ENCODE data around the gene DAGLB.
"Not testable (repeated sequence)": the region's sequence is repeated elsewhere in the genome, so short reads cannot be mapped to it uniquely, and the experiment has no call there.

DAGLB gene

DNA sequence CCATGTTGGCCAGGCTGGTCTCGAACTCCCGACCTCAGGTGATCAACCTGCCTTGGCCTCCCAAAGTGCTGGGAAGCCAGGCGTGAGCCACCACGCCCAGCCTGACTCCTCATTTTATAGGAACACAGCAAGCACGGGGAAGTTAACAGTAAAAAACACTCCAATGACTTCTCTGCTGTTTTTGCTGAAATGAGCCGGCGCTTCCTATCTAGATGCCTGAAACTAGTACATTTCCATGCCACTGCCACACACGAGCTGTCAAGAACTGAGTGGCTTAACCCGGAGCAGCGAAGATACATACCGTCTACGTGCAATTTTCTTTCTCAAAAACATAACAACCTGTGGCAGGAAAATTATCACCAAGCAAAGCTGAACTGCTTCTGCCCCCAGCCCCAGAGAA, 16.8 kb downstream of the DAGLB start:
- DNase-seq (ENCODE audit: low read depth in 2 of 2), result no peak

DNA sequence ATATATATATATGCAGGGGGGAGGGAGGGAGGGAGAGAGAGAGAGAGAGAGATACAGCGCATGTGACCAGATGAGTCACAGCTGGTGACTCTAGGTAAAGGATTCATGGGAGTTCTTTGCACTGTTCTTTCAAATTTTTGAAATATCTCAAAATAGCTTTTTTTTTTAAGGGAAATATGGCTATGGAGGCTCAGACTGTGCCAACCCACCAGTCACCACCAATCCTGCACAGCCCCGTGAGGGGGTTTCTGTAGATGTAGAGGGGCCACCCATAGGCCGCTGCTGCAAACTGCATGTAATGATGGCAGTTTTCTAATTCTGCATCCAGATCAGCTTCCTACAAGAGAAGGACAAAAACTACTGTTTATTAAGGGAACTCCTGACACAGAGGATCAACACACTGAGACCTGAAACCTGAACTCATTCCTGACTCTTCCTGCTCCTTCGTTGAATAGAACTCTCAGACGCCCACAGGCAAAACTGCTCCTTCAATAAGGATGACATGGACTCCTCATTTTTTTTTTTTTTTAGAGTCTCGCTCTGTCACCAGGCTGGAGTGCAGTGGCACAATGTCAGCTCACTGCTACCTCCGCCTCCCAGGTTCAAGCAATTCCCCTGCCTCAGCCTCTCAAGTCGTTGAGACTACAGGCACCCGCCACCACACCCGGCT, 17.3 kb downstream of the DAGLB start:
- DNase-seq (ENCODE audit: low read depth in 2 of 2), result no peak

DNA sequence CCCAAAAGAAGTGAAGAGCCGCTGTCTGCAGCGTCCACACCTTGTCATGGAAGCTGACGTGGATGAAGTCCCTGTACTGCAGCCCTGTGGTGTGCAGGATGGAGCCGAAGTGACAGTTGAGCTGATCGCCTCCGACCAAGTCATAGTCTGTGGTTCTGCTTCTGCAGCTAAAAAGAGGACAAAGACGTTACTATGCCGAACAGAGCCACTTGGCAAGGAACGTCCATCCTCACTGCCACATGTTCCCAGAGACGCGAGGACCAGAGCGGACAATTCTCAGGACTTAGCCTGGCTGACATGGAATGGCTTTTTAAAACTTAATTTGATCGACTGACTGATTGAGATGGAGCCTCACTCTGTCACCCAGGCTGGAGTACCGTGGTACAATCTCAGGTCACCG, 21.8 kb downstream of the DAGLB start:
- no peak for DNase-seq (ENCODE audit: low read depth in 2 of 2)

DNA sequence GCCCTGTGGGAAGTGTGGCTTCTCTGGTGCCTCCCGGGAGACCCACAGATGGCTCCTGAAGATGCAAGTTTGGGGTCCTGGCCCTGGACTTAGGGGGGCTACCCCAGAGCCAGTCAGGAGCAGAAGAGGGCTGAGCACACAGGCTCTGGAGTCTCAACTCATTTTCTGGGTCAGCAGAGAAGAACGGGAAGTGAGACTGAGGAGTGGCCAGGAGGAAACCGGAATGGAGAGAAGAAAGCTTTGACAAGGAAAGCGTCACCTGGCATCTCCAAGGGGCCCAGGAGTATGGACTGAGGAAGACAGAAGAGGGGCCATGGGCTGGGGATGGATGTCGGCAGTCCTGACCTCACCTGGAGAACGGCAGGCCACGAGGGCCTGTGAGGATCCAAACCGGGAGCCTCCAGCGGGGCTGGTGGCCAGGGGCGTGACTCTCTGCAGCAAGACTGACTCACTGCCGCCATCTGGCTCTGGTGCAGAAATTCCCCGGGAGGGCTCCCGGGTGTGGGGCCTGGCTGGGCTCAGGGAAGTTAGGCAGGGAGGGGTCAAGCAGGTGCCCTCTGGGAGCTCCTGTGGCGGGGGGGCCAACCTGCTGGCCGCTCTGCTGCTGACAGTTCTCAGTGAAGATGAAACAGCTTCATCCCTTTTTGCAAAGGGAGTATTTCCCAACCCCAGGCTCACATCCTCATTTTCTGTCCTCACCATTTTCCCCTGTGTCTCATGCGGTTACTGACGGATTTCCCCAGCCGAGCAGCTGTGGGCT, 23.6 kb downstream of the DAGLB start:
- no peak for DNase-seq (ENCODE audit: low read depth in 2 of 2)

DNA sequence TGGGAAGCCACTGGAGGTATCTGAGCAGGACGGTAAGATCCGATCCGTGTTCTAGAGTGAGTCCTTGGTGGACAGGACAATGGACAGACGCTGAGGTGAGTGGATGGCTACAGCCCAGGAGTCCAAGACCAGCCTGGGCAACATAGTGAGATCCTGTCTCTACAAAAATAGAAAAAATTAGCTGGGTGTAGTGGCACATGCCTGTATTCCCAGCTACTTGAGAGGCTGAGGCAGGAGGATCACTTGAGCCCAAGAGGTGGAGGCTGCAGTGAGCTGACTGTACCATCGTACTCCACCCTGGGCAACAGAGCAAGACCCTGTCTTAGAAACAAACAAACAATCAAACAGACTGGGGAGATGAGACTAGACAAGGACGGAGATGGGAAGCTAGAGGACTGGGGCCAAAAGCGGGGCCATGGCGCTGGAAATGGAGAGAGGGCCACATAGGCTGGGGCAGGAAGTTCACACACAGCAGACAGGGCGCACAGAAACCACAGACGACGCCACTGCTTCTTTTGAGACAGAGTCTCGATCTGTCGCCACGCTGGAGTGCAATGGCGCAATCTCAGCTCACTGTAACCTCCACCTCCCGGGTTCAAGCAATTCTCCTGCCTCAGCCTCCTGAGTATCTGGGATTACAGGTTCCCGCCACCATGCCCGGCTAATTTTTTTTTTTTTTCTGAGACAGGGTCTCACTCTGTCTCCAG, 24.7 kb downstream of the DAGLB start:
- no peak for DNase-seq (ENCODE audit: low read depth in 2 of 2)

DNA sequence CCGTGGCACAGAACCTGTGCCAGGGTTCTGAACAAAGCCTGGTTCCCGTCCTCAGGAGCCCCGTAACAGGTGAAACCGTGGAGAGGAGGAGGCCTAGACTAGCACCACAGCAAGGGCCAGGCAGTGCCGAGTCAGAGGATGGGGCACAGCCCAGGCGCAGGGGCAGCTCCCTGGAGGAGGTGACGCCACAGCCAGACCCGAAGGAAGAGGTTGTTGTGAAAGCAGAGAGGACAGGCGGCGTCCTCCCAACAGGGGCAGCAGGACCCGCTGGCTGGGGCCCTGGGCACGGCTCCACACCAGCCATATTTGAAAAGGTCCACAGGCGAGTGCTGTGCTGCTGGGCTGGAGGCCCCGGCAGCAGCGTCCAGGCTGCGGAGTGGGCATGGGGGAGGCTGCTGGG, 25.7 kb downstream of the DAGLB start:
- DNase-seq (ENCODE audit: low read depth in 2 of 2), result no peak

DNA sequence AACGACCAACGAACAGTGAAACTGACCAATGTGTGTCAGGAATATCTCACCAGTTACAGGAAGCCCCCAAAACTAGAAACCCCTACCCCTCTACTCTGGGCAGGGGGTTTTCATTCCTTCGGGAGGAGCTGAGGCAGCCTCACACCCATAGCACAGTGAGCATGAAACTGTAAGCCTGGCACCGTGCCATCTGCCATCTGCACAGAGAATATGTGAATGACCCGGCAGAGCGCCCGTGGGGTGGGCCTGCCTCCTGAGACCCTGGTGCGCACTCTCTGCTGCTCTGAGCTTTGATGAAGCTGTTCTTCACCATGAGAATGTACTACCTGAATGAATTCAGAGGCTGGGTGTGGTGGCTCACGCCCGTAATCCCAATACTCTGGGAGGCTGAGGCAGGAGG, 27.1 kb downstream of the DAGLB start:
- DNase-seq (ENCODE audit: low read depth in 2 of 2), result no peak

DNA sequence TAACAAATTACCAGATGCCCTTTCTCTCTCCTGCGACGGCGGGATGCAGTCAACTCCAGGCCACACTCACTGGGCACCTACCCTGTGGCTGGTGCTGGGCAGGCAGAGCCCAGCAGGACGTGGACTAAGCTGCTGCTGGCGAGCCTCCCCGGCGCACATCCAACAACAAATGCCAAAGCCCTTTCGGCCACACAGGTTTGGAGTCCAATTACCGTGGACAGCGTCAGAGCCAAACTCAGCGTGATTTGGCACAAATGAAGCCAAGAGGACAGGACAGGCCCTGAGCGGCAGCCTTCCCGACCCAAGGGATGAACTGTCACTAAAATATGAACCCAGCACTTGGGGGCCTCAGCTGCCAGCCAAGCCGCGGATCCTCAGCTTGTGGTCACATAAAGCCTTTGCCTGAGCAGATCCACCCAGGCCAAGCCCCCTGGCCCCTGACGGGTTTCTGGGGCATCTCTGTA, 28.4 kb downstream of the DAGLB start:
- DNase-seq (ENCODE audit: low read depth in 2 of 2), result no peak

DNA sequence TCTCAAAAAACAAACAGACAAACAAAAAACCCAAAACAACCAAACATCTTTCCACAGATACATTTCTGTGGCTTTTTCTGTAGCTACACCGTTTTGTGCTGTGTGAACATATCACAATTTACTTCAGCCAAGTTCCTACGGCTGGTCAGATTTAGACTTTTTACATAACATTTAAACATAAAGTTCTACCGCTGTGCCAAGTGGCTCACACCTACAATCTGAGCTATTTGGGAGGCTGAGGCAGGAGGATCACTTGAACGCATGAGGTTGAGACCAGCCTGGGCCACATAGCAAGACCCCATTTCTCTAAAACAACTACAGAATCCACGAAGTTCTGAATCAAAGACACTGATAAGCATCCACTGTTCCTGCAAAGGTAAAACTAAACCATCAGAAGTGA, 30.3 kb downstream of the DAGLB start:
- DNase-seq (ENCODE audit: low read depth in 2 of 2), result no peak

DNA sequence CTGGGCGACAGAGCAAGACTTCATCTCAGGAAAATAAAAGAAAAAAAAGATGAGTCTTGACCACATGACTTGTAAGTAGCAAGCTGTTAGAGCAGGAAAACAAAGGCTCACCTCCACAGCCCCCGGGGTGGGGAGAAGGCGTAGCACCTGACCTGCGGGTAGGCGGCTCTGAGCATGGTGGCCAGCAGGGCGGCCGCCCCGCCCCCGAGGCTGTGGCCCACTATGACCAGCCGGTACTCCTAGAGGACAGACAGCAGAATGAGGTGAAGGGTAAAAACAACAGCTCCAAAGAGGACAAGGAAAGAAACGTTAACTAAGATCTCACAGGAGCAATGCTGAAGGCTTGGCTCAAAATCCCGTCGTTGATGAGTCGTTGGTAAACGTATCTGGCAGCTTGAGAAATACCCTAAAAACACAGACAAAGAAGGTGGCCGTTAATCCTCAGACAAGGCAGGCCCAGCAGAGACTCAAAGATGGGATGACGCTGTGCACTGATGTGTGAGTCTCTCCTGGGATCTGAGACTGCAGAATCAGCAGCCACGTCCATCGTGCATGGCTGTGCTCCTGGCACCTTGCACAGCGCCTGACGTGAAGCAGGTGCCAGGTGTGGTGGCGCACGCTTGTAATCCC, 31.1 kb downstream of the DAGLB start:
- no peak for DNase-seq (ENCODE audit: low read depth in 2 of 2)

DNA sequence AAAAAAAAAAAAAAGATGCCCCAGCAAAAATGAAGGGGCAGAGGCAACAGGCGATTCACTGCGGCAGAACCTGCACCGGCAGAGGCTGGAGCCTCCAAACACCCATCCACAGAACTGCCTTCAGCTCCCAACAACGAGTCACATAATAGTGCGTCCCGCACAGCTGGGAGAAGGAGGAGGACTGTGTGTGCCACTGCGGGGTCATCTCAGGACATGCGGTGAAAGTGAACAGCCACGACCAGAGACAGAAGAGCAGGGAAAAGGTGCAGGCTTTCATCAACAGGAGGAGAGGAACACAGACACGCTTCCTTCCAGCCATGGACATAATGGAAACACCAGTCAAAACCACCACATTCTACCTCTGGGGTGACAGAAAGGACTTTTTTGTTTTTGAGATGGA, 34.1 kb downstream of the DAGLB start:
- no peak for DNase-seq (ENCODE audit: low read depth in 2 of 2)

DNA sequence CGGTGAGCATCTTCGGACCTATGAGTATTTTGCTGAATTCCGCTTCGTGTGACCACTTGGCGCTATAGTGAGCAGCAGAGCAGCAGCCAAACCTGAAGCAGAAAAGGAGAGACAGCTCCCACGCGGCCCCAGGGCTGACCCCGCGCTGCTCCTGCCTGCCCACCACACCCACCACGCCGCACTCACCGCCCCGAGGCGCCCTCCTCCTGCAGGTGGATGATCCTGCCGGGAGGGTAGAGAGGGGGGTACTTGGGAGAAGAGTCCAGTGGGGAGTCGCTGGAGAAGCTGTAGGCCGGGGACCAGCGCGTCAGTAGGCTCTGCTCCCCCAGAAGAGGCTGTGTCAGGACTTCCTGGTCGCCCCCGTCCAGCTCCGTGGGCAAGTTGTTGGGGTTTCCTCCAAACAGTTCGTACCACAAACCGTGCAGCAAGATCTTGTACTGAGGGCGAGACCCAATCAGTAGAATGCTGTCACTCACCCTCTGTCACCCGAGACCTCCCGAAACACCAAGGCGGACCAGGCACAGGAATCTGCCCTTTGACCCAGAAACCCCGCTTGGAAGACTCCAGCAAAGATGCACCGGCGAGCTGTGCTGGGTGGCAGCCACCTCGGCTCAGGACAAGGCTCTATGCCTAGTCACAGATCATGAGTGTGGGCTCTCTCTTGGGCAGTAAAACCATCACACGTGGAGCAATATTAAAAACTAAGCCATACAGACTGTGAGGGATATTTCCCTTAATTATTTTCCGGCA, 37.6 kb downstream of the DAGLB start:
- DNase-seq (ENCODE audit: low read depth in 2 of 2), result no peak

DNA sequence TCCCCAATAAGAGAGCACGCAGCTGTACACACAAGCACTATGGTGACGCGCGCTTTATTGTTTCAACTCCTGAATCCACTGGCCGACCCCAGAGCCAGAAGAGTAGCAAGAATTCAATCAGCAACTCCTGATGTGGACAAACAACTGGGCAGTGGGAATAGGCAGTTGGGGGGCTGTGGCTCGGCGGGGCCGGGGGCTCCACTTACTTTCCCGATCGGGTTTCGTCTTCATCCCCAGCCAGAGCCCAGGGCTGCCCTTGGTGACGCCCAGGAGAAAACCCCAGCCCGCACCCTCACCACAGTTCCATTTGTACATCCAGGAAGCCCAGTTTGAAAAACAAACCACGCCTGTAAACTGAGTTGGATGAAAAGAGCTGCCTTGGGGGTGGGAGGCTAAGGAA, 38.7 kb downstream of the DAGLB start:
- no peak for DNase-seq (ENCODE audit: low read depth in 2 of 2)

DNA sequence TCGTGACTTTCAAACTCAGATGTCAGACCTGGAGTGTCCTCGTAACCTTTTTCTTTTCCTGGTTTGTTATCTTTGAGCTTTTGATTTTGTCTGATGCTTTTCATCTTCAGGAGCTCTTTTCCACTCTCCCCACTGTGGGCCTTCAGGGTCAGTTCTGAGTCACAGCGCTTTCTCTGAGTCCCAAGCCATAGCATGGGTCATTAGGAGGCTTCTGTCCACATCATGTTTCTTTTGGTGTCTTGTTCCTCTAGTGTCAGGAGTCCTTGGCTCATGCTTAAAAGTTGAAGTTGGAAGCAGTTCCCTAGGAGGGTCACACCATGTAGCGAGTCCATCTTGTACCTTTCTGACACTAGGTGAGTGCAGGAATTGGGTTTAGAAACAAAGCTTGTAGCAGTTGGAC, 40.3 kb downstream of the DAGLB start:
- DNase-seq (ENCODE audit: low read depth in 2 of 2), result no peak

DNA sequence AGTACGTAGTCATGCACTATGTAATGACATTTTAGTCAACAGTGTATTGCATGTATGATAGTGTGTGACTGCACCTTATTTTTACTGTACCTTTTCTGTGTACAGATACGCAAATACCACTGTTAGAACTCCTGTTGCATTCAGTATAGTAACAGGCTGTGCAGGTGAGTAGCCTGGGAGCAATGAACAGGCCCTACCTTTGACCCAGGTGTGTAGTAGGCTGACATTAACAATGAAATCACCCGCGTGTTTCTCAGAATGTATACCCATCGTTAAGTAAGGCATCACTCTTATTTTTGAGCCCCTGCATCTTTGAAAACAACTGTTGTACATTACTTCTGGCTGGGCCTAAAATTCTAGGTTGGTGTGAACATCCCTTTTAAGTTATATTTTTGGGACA, 41.6 kb downstream of the DAGLB start:
- no peak for DNase-seq (ENCODE audit: low read depth in 2 of 2)

DNA sequence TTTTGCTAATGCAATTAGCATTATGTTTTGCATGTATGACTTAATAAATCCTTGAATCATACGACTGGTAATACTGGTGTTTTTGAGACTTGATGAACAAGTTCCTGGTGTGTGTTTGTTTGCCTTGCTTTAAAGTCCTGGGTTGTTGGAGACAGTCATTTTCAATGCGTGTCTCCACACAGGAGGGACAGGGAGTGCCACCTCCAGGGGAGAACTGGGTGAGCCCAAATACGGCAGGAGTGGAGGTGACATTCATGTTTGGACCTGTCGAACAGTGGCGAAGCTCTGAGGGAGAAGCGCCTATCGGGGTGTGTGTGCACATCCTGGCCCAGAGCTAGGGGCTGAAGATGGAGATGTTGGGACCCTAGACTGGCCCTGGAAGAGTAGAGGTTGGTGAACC, 43.8 kb downstream of the DAGLB start:
- DNase-seq (ENCODE audit: low read depth in 2 of 2), result no peak

DNA sequence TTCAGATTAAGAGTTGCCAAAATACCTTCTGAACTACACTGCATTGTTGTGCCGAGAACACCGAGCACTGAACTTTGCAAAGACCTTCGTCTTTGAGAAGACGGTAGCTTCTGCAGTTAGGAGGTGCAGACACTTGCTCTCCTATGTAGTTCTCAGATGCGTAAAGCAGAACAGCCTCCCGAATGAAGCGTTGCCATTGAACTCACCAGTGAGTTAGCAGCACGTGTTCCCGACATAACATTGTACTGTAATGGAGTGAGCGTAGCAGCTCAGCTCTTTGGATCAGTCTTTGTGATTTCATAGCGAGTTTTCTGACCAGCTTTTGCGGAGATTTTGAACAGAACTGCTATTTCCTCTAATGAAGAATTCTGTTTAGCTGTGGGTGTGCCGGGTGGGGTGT, 45.0 kb downstream of the DAGLB start:
- DNase-seq (ENCODE audit: low read depth in 2 of 2), result no peak

DNA sequence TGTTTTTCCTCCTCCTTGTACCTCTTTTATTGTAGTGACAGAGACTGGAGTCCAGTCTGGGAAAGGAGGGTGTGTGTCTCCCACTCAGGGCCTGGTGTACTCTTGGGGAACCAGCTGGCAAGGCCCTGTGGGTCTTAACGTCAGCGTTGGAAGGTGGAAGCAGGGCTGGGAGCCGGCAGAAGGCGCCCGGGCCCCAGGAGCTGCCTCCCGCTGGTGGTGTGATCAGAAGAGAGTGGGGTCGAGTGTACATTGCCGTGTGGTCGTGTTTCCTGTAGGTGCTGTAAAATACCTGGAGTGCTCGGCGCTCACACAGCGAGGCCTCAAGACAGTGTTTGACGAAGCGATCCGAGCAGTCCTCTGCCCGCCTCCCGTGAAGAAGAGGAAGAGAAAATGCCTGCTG, 45.7 kb downstream of the DAGLB start:
- DNase-seq (ENCODE audit: low read depth in 2 of 2), result no peak

DNA sequence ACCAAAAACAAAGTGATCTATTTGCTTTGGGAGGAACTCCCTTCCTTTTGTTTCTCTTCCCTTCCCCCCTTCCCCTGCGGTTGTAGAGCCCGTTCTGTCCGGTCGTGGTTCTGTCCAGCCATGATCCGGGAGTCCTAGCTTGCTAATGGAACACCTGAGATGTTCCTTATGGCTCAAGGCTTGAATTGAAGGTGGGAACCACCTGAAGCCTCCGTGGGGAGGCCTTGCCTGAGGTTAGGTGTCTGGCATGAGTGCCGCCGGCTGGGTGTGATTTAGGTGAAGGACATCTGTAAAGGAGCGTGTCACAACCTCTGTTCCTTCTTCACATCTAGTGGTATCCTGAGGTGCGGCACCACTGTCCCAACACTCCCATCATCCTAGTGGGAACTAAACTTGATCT, 46.2 kb downstream of the DAGLB start:
- no peak for DNase-seq (ENCODE audit: low read depth in 2 of 2)

DNA sequence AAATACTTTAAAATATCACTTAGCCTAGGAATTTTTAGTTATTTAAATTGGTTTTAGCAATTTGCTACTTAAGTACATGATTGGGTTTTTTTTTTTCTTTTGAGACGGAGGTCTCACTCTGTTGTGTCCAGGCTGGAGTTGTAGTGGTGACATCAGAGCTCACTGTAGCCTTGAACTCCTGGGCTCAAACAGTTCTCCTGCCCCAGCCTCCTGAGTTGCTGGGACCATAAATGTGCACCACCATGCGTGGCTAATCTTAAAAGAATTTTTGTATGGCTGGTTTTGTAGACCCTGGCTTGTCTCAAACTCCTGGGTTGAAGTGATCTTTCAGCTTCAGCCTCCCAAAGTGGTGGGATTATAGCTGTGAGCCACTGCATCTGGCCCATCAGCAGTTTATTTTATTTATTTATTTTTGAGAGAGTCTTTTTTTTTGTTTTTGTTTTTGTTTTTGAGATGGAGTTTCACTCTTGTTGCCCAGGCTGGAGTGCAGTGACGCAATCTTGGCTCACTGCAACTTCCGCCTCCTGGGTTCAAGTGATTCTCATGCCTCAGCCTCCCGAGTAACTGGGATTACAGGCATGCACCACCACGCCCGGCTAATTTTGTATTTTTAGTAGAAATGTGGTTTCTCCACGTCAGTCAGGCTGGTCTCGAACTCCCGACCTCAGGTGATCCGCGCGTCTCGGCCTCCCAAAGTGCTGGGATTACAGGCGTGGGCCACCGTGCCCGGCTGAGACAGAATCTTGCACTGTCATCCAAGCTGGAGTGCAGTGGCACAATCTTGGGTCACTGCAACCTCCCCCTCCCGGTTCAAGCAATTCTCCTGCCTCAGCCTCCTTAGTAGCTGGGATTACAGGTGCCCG, 47.3 kb downstream of the DAGLB start:
- not testable (repeated sequence) for DNase-seq (ENCODE audit: low read depth in 2 of 2)

DNA sequence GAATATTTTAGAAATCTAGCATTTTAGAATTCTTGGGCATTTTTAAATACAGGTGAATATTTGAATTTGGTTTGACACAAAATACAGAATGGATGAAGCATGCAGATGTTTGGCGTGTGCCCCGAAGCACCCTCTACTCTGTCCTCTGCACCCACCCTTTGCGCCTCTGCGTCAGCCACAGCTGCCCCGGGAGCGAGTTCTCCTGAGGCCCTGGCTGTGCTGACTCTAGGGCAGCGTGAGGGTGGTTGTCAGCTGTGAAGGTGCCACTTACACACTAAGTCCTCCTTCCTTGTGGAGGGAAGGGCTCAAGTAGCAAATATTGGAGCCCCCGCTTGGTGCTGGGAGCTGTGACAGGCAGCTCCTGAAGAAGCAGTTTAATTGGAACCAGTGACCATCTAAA, 48.4 kb downstream of the DAGLB start:
- no peak for DNase-seq (ENCODE audit: low read depth in 2 of 2)

Data from stimulated activated CD4-positive, alpha-beta T cell treated with anti-CD3 and anti-CD28 coated beads, Interleukin-4, amount 100 ng/mL, for 48 hours (primary cell).